H1 (cell line): Measurements from ENCODE around the gene SNU13. TPM values are rescaled to one million over a fixed set of nuclear protein-coding genes. Genes with fewer than 3 reads are reported as not detected.
A peak's percentile ranks its signal among the peaks of the same experiment; 100 is the strongest.

Experiments used
- ATF2 ChIP-seq: IDR thresholded peaks from 2 replicates; pipeline ENCODE4 v1.6.1; 2012; ENCODE audit warnings: low read length, inconsistent platforms
- BRCA1 ChIP-seq: IDR thresholded peaks from 2 replicates; pipeline ENCODE4 v1.6.1; 2012; ENCODE audit warnings: low read depth, low read length, improper control_type of control experiment
- CBX8 ChIP-seq: fragments of 300-800, 300-1000 bp; sonication (generic); IDR thresholded peaks from 2 replicates; pipeline ENCODE4 v1.7.1; 2016; ENCODE audit warnings: low read depth, low read length, borderline replicate concordance
- CEBPB ChIP-seq: IDR thresholded peaks from 2 replicates; pipeline ENCODE4 v1.6.1; 2012; ENCODE audit warnings: low read depth, low read length
- CHD1 ChIP-seq: IDR thresholded peaks from 2 replicates; pipeline ENCODE4 v1.6.1; 2012; ENCODE audit warnings: low read depth, low read length, improper control_type of control experiment
- CTCF ChIP-seq, 3 experiments: IDR thresholded peaks; 1 replicate in 2 of 3; 2 replicates in 1 of 3; pipeline versions ENCODE4 v1.5.1 to v1.6.1; 2011; ENCODE audit warnings: low read length in 3 of 3, mild to moderate bottlenecking in 3 of 3, inconsistent platforms in 2 of 3, low read depth in 1 of 3, moderate library complexity in 1 of 3; ENCODE audit not compliant: insufficient read depth in 1 of 3; ENCODE audit errors: control extremely low read depth in 1 of 3
- E2F6 ChIP-seq: IDR thresholded peaks from 2 replicates; pipeline ENCODE4 v1.6.1; 2012; ENCODE audit warnings: inconsistent platforms
- GTF2F1 ChIP-seq: IDR thresholded peaks from 2 replicates; pipeline ENCODE4 v1.6.1; 2012; ENCODE audit warnings: low read depth, low read length, improper control_type of control experiment, borderline replicate concordance
- HDAC2 ChIP-seq, 2 experiments: fragments of 300-600 bp in 1 of 2; sonication (generic) in 1 of 2; IDR thresholded peaks; 2 replicates each; pipeline ENCODE4 v1.6.1; 2011 to 2012; ENCODE audit warnings: low read depth in 2 of 2, low read length in 2 of 2, mild to moderate bottlenecking in 2 of 2, moderate library complexity in 2 of 2, borderline replicate concordance in 1 of 2, inconsistent platforms in 1 of 2
- KDM1A ChIP-seq: fragments of 200-600, 300-600 bp; sonication (generic); IDR thresholded peaks from 2 replicates; pipeline ENCODE4 v1.7.1; 2016; ENCODE audit warnings: mild to moderate bottlenecking, low read length, borderline replicate concordance
- KDM4A ChIP-seq: IDR thresholded peaks from one replicate; pipeline ENCODE4 v1.7.1; 2012; ENCODE audit warnings: low read depth, mild to moderate bottlenecking, moderate library complexity, low read length, inconsistent platforms; ENCODE audit not compliant: severe bottlenecking
- POLR2A ChIP-seq, 2 experiments: IDR thresholded peaks; 1 replicate in 1 of 2; 2 replicates in 1 of 2; pipeline ENCODE4 v1.6.1; 2011; ENCODE audit warnings: low read depth in 2 of 2, low read length in 2 of 2, mild to moderate bottlenecking in 2 of 2; ENCODE audit errors: control extremely low read depth in 1 of 2
- RBBP5 ChIP-seq: IDR thresholded peaks from 2 replicates; pipeline ENCODE4 v1.7.1; 2012; ENCODE audit warnings: low read depth, mild to moderate bottlenecking, inconsistent platforms, low read length, moderate library complexity, borderline replicate concordance
- SIRT6 ChIP-seq: IDR thresholded peaks from one replicate; pipeline ENCODE4 v1.7.1; 2012; ENCODE audit warnings: low read length, inconsistent platforms
- SP4 ChIP-seq: IDR thresholded peaks from 2 replicates; pipeline ENCODE4 v1.6.1; 2012; ENCODE audit warnings: low read length, inconsistent platforms
- TAF1 ChIP-seq: IDR thresholded peaks from 2 replicates; pipeline ENCODE4 v1.6.1; 2011; ENCODE audit warnings: mild to moderate bottlenecking, low read depth, low read length
- TBP ChIP-seq: IDR thresholded peaks from 2 replicates; pipeline ENCODE4 v1.6.1; 2011; ENCODE audit warnings: low read depth, low read length, improper control_type of control experiment
- TCF12 ChIP-seq: IDR thresholded peaks from 2 replicates; pipeline ENCODE4 v1.6.1; 2011; ENCODE audit warnings: low read depth, mild to moderate bottlenecking, low read length
- TEAD4 ChIP-seq: IDR thresholded peaks from 2 replicates; pipeline ENCODE4 v1.6.1; 2012; ENCODE audit warnings: low read depth, low read length, inconsistent platforms, mixed read lengths
- YY1 ChIP-seq: IDR thresholded peaks from 2 replicates; pipeline ENCODE4 v1.6.1; 2011; ENCODE audit warnings: low read depth, mild to moderate bottlenecking, low read length
- polyA plus RNA-seq, 7 experiments: library from polyadenylated mRNA; depleted of rRNA in 3 of 7; stranded (reverse) in 5 of 7; unstranded in 2 of 7; fragments of >200 nt in 5 of 7; fragments of 200-250 nt in 2 of 7; gene quantifications; 1 replicate in 5 of 7; 2 replicates in 1 of 7; 4 replicates in 1 of 7; pipeline versions ENCODE4 v1.2.1 to v1.2.3, GENCODE V29; 2011 to 2013; ENCODE audit warnings: missing spikeins in 2 of 7, mixed read lengths in 2 of 7
- total RNA-seq: library from RNA; stranded (reverse); fragmentation: NEBNext Ultra II Directional; extraction: Animal tissue kit (Norgen Biotek cat#: 25700); gene quantifications from 2 replicates; pipeline ENCODE4 v1.2.1, GENCODE V29; 2021

The SNU13 gene
- total and polyA plus RNA-seq, 2 of the 8 experiments (the other 6 are each of a cell fraction or from before 2014, with no cell fraction given), result 241 to 281 TPM

GRCh38 chr22:41688365-41689211 lies at the start of gene SNU13 (continued):
- TF ChIP-seq CTCF (IDR thresholded peaks at IDR 0.05; ENCODE audit: control extremely low read depth in 1 of 3, insufficient read depth in 1 of 3, low read depth in 1 of 3, low read length in 3 of 3), result no peak
- TF ChIP-seq BRCA1, result no peak
- TF ChIP-seq KDM4A, result peak; percentile 72
- TF ChIP-seq SIRT6, result no peak
- TF ChIP-seq RBBP5, result peak; percentile 73; the same call in 1 of the 2 replicates
- peak; percentile 71 for TF ChIP-seq E2F6
- TF ChIP-seq TEAD4, result no peak
- TF ChIP-seq KDM1A, result no peak; the same call in 1 of the 2 replicates
- peak; percentile 3 to 67; a peak in 2 of 4 replicates for TF ChIP-seq HDAC2 (IDR thresholded peaks at IDR 0.05; ENCODE audit: borderline replicate concordance in 1 of 2, low read depth in 2 of 2, low read length in 2 of 2)
- TF ChIP-seq CBX8, result no peak
- no peak for TF ChIP-seq SP4
- TF ChIP-seq YY1, result peak; percentile 69
- TF ChIP-seq TAF1, result peak; percentile 42; the same call in 1 of the 2 replicates
- peak; percentile 57 to 70 for TF ChIP-seq POLR2A (IDR thresholded peaks at IDR 0.05; ENCODE audit: control extremely low read depth in 1 of 2, low read depth in 2 of 2, low read length in 2 of 2)
- no peak for TF ChIP-seq CEBPB
- TF ChIP-seq TBP, result 0 out of 2 replicates have a peak, but pooled peaks have one; percentile 31
- TF ChIP-seq CHD1, result no peak
- TF ChIP-seq GTF2F1, result no peak
- no peak for TF ChIP-seq ATF2
- no peak for TF ChIP-seq TCF12
